Measurements from ENCODE around the gene IPCEF1.

GRCh38 chr6:154331750-154332149 is 24.9 kb downstream of the IPCEF1 start:
- TF ChIP-seq EZH2 (IDR thresholded peaks at IDR 0.05; ENCODE audit: low read length, missing control alignments) (no peak), CTCF (conservative IDR thresholded peaks at IDR 0.05 in 1 of 2, IDR thresholded peaks at IDR 0.05 in 1 of 2; ENCODE audit: low read depth in 1 of 2, low read length in 2 of 2) (no peak)

All from fibroblast of lung (primary cell).